Smooth muscle cell (in vitro differentiated cells): ENCODE measurements around the gene ARID1B. TPM values are rescaled to one million over a fixed set of nuclear protein-coding genes. Genes with fewer than 3 reads are reported as not detected.

Experiments used
- DNase-seq: peaks from one replicate; lab custom pipeline; 2025; ENCODE audit not compliant: unreplicated experiment; lab: John Stamatoyannopoulos, UW
- H2AFZ ChIP-seq: fragments of 200-600 bp; sonication (generic); 2 replicates; pipeline ENCODE4 v1.6.0; 2016; ENCODE audit warnings: antibody characterized with exemption, low read depth, mild to moderate bottlenecking
- H3F3A ChIP-seq: fragments of 200-600 bp; sonication (generic); 2 replicates; pipeline ENCODE4 v1.6.0; 2017; ENCODE audit warnings: antibody characterized with exemption, low read depth
- H3K27ac ChIP-seq: fragments of 200-600 bp; sonication (generic); 2 replicates; pipeline ENCODE4 v1.5.1; 2016; ENCODE audit warnings: low read depth, mild to moderate bottlenecking
- H3K27me3 ChIP-seq: fragments of 200-600 bp; sonication (generic); 2 replicates; pipeline ENCODE4 v1.6.1; 2016; ENCODE audit warnings: low read depth, mild to moderate bottlenecking
- H3K36me3 ChIP-seq: fragments of 200-600 bp; sonication (generic); 2 replicates; pipeline ENCODE4 v1.5.1; 2016; ENCODE audit warnings: low read depth
- H3K4me1 ChIP-seq: fragments of 200-600 bp; sonication (generic); 2 replicates; pipeline ENCODE4 v1.5.1; 2016; ENCODE audit warnings: low read depth
- H3K4me2 ChIP-seq: fragments of 200-600 bp; sonication (generic); 2 replicates; pipeline ENCODE4 v1.6.0; 2016; ENCODE audit warnings: mild to moderate bottlenecking
- H3K4me3 ChIP-seq: fragments of 200-600 bp; sonication (generic); 2 replicates; pipeline ENCODE4 v1.5.1; 2016; ENCODE audit warnings: mild to moderate bottlenecking
- H3K79me2 ChIP-seq: fragments of 200-600 bp; sonication (generic); 2 replicates; pipeline ENCODE4 v1.6.0; 2016; ENCODE audit warnings: low read depth, mild to moderate bottlenecking
- H3K9ac ChIP-seq: fragments of 200-600 bp; sonication (generic); 2 replicates; pipeline ENCODE4 v1.6.0; 2016; ENCODE audit warnings: low read depth
- H3K9me3 ChIP-seq: fragments of 200-600 bp; sonication (generic); replicated peaks from 2 replicates; pipeline ENCODE4 v1.5.1; 2016; ENCODE audit warnings: low read depth
- H4K20me1 ChIP-seq: fragments of 200-600 bp; sonication (generic); 2 replicates; pipeline ENCODE4 v1.6.0; 2016; ENCODE audit warnings: low read depth
- CTCF ChIP-seq: fragments of 200-600 bp; sonication (generic); IDR thresholded peaks from 2 replicates; pipeline ENCODE4 v1.5.1; 2017; ENCODE audit warnings: borderline replicate concordance, mild to moderate bottlenecking, antibody characterized with exemption; ENCODE audit not compliant: insufficient read depth, poor library complexity, severe bottlenecking
- WGBS: methylation state at CpG from one replicate; pipeline ENCODE4 v1.1.7; 2016; ENCODE audit warnings: low lambda C conversion rate; 5-methylcytosine and 5-hydroxymethylcytosine counted together
- polyA plus RNA-seq: library from polyadenylated mRNA; unstranded; fragments of >200 nt; fragmentation: Nextera tagmentation; extraction: Ambion mirVana; gene quantifications from 2 replicates; pipeline ENCODE4 v1.2.1, GENCODE V29; 2016
- total RNA-seq: library from RNA; depleted of rRNA; stranded (reverse); fragments of >200 nt; gene quantifications from 2 replicates; pipeline ENCODE4 v1.2.3, GENCODE V29; 2014

ARID1B gene
- total and polyA plus RNA-seq, 2 experiments from 2014 or later, result 30.1 to 65.4 TPM

GRCh38 chr6:157148391-157149323 lies 371.5 kb downstream of the ARID1B start:
- Histone ChIP-seq H3K36me3 (no peaks in the 10 kb centered on the region), H3K4me2 (peak overlapping the region; percentile 66), H3K9me3 (no peaks in the 10 kb centered on the region), H3K4me3 (no peak overlapping the region), H3K4me1 (peaks cover 35% of the 10 kb centered on the region), H4K20me1 (peaks cover 51% of the 10 kb centered on the region), H3F3A (peaks cover 40% of the 10 kb centered on the region), H3K79me2 (no peaks in the 10 kb centered on the region), H3K27me3 (no peaks in the 10 kb centered on the region), H3K27ac (peak overlapping the region; percentile 96), H2AFZ (no peak overlapping the region), H3K9ac (peak overlapping the region; percentile 79)
- 57% methylated on average over 25 of the region's 25 CpGs for WGBS
- TF ChIP-seq CTCF, result no peak
- DNase-seq, result no peak

- H2AFZ ChIP-seq, result no peak overlapping the region
- no peaks in the 10 kb centered on the region for H3K9me3 ChIP-seq
- peaks cover 31% of the 10 kb centered on the region for H3K4me1 ChIP-seq
- peaks cover 47% of the 10 kb centered on the region for H4K20me1 ChIP-seq
- H3K36me3 ChIP-seq, result no peaks in the 10 kb centered on the region
- H3K4me3 ChIP-seq, result no peak overlapping the region
- DNase-seq, result no peak
- H3K4me2 ChIP-seq, result peak overlapping the region; percentile 66
- peak overlapping the region; percentile 96 for H3K27ac ChIP-seq
- H3K9ac ChIP-seq, result peak overlapping the region; percentile 79
- H3K27me3 ChIP-seq, result no peaks in the 10 kb centered on the region
- peaks cover 37% of the 10 kb centered on the region for H3F3A ChIP-seq
- H3K79me2 ChIP-seq, result no peaks in the 10 kb centered on the region
- no peak for TF ChIP-seq CTCF
- 43% methylated on average over 6 of the region's 6 CpGs for WGBS
These were observed 372.9 kb downstream of the ARID1B start for GRCh38 chr6:157150076-157150475.

- Histone ChIP-seq H3K36me3 (no peaks in the 10 kb centered on the region), H3K27ac (peak overlapping the region; percentile 96), H3K27me3 (no peaks in the 10 kb centered on the region), H3K4me1 (peaks cover 26% of the 10 kb centered on the region), H3K4me3 (no peak overlapping the region), H3F3A (peaks cover 35% of the 10 kb centered on the region), H4K20me1 (peaks cover 37% of the 10 kb centered on the region), H3K4me2 (peak overlapping the region; percentile 25), H3K9ac (no peak overlapping the region), H2AFZ (no peak overlapping the region), H3K79me2 (no peaks in the 10 kb centered on the region), H3K9me3 (no peaks in the 10 kb centered on the region)
- 91% methylated on average over 11 of the region's 11 CpGs for WGBS
- TF ChIP-seq CTCF, result no peak
- no peak for DNase-seq
These were observed 373.9 kb downstream of the ARID1B start for GRCh38 chr6:157151029-157151428.

- Histone ChIP-seq H3F3A (peaks cover 35% of the 10 kb centered on the region), H3K4me2 (peak overlapping the region; percentile 60), H3K27ac (peak overlapping the region; percentile 96), H3K4me1 (peaks cover 24% of the 10 kb centered on the region), H3K36me3 (no peaks in the 10 kb centered on the region), H3K9ac (peak overlapping the region; percentile 2), H2AFZ (no peak overlapping the region), H3K27me3 (no peaks in the 10 kb centered on the region), H4K20me1 (peaks cover 32% of the 10 kb centered on the region), H3K9me3 (no peaks in the 10 kb centered on the region), H3K79me2 (no peaks in the 10 kb centered on the region), H3K4me3 (no peak overlapping the region)
- TF ChIP-seq CTCF, result no peak
- DNase-seq, result no peak
- 7% methylated on average over 3 of the region's 3 CpGs for WGBS
These were observed 374.8 kb downstream of the ARID1B start for GRCh38 chr6:157151989-157152388.
